ENCODE measurements around the gene NSMCE3. TPM values are rescaled to one million over a fixed set of nuclear protein-coding genes. Genes with fewer than 3 reads are reported as not detected.

The NSMCE3 gene
- total RNA-seq, 2 donors from 2014 or later: 31.5 to 40.8 TPM

GRCh38 chr15:29289173-29289572 lies 19.6 kb upstream of the NSMCE3 start:
- H3K4me1 Mint-ChIP-seq: no peaks in the 10 kb centered on the region
- Histone ChIP-seq H3K4me1 (ENCODE audit: control insufficient read depth, insufficient read depth, low read length) (no peaks in the 10 kb centered on the region), H3K4me3 (ENCODE audit: low read length) (no peak overlapping the region), H3K36me3 (ENCODE audit: control insufficient read depth, insufficient read depth, low read length) (no peaks in the 10 kb centered on the region), H3K9ac (ENCODE audit: extremely low read depth, low read length, poor library complexity, severe bottlenecking) (no peak overlapping the region), H3K9me3 (ENCODE audit: control insufficient read depth, low read length) (peaks cover 7% of the 10 kb centered on the region), H3K27me3 (ENCODE audit: control insufficient read depth, insufficient read depth, low read length, poor library complexity, severe bottlenecking) (no peaks in the 10 kb centered on the region), H3K27ac (ENCODE audit: low read depth, low read length) (no peak overlapping the region)
- H3K36me3 Mint-ChIP-seq (ENCODE audit: low read depth): no peaks in the 10 kb centered on the region
- H3K4me3 Mint-ChIP-seq: no peak overlapping the region
- TF ChIP-seq CTCF (conservative IDR thresholded peaks at IDR 0.05): no peak
- no peaks in the 10 kb centered on the region for H3K9me3 Mint-ChIP-seq
- 85 to 88% methylated on average over 2 to 3 of the region's 3 CpGs for WGBS, 2 experiments (ENCODE audit: insufficient coverage in 1 of 2, insufficient read length in 1 of 2)
- H3K27ac Mint-ChIP-seq: no peak overlapping the region
- no peaks in the 10 kb centered on the region for H3K27me3 Mint-ChIP-seq (ENCODE audit: insufficient read depth)
- DNase-seq: no peak

GRCh38 chr15:29285386-29285785 lies 15.8 kb upstream of the NSMCE3 start:
- H3K9ac ChIP-seq (ENCODE audit: extremely low read depth, low read length, poor library complexity, severe bottlenecking): no peak overlapping the region
- Mint-ChIP-seq H3K4me3 (no peak overlapping the region), H3K27ac (no peak overlapping the region)

GRCh38 chr15:29283381-29283780 lies 13.8 kb upstream of the NSMCE3 start:
- Histone ChIP-seq H3K9ac (ENCODE audit: extremely low read depth, low read length, poor library complexity, severe bottlenecking) (no peak overlapping the region), H3K9me3 (ENCODE audit: control insufficient read depth, low read length) (no peaks in the 10 kb centered on the region), H3K4me1 (ENCODE audit: control insufficient read depth, insufficient read depth, low read length) (no peaks in the 10 kb centered on the region), H3K36me3 (ENCODE audit: control insufficient read depth, insufficient read depth, low read length) (no peaks in the 10 kb centered on the region), H3K27ac (ENCODE audit: low read depth, low read length) (no peak overlapping the region), H3K4me3 (ENCODE audit: low read length) (no peak overlapping the region), H3K27me3 (ENCODE audit: control insufficient read depth, insufficient read depth, low read length, poor library complexity, severe bottlenecking) (no peaks in the 10 kb centered on the region)
- H3K27me3 Mint-ChIP-seq (ENCODE audit: insufficient read depth): peaks cover 5% of the 10 kb centered on the region
- no peak for DNase-seq
- H3K9me3 Mint-ChIP-seq: no peaks in the 10 kb centered on the region
- no peaks in the 10 kb centered on the region for H3K4me1 Mint-ChIP-seq
- H3K4me3 Mint-ChIP-seq: no peak overlapping the region
- H3K27ac Mint-ChIP-seq: no peak overlapping the region
- TF ChIP-seq CTCF (conservative IDR thresholded peaks at IDR 0.05): no peak
- WGBS, 2 experiments (ENCODE audit: insufficient coverage in 1 of 2, insufficient read length in 1 of 2): 86% methylated on average over 1 of the region's 1 CpG; no CpG with 5 or more reads in 1 of the 2 experiments
- no peaks in the 10 kb centered on the region for H3K36me3 Mint-ChIP-seq (ENCODE audit: low read depth)

More at GRCh38 chr15:29285386-29285785, 15.8 kb upstream of the NSMCE3 start:
- H3K4me1 Mint-ChIP-seq: no peaks in the 10 kb centered on the region
- no peaks in the 10 kb centered on the region for H3K9me3 Mint-ChIP-seq
- no peaks in the 10 kb centered on the region for H3K27me3 Mint-ChIP-seq (ENCODE audit: insufficient read depth)
- H3K36me3 ChIP-seq (ENCODE audit: control insufficient read depth, insufficient read depth, low read length): no peaks in the 10 kb centered on the region
- H3K27me3 ChIP-seq (ENCODE audit: control insufficient read depth, insufficient read depth, low read length, poor library complexity, severe bottlenecking): no peaks in the 10 kb centered on the region
- no peaks in the 10 kb centered on the region for H3K4me1 ChIP-seq (ENCODE audit: control insufficient read depth, insufficient read depth, low read length)
- H3K4me3 ChIP-seq (ENCODE audit: low read length): no peak overlapping the region
- no peaks in the 10 kb centered on the region for H3K36me3 Mint-ChIP-seq (ENCODE audit: low read depth)
- no peak for DNase-seq
- no peak overlapping the region for H3K27ac ChIP-seq (ENCODE audit: low read depth, low read length)
- no peak for TF ChIP-seq CTCF (conservative IDR thresholded peaks at IDR 0.05)
- no peaks in the 10 kb centered on the region for H3K9me3 ChIP-seq (ENCODE audit: control insufficient read depth, low read length)

Measured in endodermal cell (in vitro differentiated cells).